ENCODE measurements around the gene SET.

SET gene

DNA sequence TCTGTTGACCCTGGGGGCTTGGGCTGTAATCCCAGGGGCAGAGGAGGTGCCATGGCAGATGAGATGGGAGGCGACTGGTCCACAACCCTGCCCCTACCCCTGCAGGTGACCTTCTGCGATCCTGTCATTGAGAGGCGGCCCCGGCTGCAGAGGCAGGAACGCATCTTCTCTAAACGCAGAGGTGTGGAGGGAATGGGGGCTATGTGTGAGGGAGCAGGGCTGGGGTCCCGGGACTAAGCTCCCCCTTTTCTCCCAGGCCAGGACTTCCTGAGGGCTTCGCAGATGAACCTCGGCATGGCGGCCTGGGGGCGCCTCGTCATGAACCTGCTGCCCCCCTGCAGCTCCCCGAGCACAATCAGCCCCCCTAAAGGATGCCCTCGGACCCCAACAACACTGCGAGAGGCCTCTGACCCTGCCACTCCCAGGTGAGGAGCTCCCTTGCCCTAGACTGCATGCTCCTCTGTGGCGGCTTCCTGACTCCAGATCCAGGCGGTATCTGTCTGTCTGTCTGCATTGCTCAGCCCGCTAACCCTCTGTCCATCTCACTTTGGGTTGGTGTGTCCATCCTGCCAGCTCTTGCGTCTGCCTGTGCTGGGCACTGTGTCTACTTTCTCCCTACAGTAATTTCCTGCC is 25.0 kb downstream of the SET start:
- no peak for DNase-seq

DNA sequence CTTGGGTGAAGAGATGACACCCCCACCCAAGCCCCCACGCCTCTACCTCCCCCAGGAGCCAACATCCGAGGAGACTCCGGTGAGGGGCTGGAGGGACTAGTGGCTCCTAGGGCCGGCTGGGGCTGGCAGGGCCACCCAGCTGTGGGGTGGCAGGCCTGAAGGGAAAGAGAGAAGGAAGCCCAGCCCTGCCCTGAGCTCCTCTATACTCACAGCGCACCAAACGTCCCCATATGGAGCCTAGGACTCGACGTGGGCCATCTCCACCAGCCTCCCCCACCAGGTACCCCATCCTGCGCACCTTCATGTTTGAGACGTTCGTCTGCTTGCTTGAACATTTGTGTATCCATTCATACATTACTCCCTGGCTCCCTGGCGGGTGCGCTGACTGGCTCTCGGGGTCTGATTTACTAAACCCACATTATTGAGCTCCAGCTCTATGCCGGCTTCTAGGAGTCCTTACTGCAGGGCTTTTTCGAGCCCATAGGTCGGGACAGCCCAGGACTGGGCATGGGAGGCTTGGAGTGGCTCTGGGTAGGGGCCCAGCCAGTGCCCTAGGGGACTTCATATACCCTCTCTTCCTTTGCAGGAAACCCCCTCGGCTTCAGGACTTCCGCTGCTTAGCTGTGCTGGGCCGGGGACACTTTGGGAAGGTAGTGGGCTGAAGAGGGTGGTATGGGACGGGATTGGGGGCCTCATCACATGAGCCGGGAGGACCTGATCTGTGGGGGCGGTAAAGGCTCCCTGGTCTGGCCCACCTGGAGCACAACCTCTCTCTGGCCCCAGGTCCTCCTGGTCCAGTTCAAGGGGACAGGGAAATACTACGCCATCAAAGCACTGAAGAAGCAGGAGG is 25.8 kb downstream of the SET start:
- DNase-seq, result no peak

DNA sequence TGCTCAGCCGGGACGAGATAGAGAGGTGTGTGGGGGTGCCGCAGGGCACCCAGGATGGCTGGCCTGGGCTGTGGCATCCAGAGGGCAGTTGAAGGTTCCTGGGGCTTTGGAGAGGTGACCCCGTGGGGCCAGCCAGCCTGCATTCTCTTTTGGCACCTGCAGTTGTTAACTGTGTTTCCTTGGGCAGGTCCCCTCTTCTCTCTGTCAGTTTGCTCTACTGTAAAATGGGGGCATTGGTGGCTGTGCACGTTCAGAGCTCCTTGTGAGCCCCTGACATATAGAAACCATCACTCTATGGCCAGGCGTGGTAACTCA is 26.4 kb downstream of the SET start:
- no peak for DNase-seq

DNA sequence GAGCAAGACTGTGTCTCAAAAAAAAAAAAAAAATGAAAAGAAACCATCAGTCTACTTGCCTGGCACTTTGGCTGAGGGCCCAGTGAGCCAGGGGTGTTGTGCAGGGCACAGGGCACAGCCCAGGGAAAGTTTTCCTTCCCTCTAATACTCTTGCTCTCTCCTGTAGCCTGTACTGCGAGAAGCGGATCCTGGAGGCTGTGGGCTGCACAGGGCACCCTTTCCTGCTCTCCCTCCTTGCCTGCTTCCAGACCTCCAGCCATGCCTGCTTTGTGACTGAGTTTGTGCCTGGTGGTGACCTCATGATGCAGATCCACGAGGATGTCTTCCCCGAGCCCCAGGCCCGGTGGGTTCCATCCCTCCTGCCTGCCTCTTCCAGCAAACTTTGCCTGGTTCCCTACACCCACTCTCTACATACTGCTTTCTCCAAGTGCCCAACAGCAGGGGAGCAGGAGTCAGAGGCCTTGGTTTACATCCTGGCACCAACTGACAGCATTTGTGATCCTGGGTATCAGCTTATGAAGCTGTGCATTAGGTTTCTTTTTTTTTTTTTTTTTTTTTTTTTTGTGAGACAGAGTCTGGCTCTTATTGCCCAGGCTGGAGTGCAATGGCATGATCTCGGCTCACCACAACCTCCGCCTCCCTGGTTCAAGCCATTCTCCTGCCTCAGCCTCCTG is 27.7 kb downstream of the SET start:
- no peak for DNase-seq

DNA sequence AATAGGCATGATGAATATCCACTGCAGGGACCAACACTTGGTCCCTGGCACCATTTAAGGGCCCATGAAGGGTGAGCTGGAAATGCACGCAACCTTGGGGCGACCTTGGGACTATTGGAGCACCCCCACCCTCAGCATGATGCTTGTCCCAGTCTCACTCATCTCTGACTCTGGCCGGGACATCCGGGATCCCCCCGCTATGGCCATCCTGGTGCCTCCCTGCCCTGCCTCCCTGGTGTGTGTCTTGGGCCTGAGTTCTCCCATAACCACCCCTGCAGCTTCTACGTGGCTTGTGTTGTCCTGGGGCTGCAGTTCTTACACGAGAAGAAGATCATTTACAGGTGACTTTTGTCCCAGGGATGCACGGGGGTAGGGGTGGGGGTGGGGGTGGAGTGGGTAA is 29.0 kb downstream of the SET start:
- no peak for DNase-seq

DNA sequence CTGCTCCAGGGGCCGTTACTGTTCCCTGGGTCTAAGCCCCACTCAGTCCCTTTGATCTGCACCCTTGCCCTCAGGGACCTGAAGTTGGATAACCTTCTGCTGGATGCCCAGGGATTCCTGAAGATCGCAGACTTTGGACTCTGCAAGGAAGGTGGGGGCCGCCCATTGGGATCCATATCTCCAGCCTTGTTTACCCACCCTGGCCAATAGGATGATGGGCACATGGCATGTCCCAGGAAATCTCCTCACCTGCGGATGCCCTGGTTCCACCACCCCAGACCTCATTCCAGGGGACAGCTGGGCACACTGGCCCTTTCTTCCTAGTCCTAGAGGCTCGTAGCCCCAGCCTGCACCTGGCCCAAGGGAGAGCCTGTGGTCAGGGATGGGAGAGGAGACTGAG is 29.5 kb downstream of the SET start:
- DNase-seq, result no peak

DNA sequence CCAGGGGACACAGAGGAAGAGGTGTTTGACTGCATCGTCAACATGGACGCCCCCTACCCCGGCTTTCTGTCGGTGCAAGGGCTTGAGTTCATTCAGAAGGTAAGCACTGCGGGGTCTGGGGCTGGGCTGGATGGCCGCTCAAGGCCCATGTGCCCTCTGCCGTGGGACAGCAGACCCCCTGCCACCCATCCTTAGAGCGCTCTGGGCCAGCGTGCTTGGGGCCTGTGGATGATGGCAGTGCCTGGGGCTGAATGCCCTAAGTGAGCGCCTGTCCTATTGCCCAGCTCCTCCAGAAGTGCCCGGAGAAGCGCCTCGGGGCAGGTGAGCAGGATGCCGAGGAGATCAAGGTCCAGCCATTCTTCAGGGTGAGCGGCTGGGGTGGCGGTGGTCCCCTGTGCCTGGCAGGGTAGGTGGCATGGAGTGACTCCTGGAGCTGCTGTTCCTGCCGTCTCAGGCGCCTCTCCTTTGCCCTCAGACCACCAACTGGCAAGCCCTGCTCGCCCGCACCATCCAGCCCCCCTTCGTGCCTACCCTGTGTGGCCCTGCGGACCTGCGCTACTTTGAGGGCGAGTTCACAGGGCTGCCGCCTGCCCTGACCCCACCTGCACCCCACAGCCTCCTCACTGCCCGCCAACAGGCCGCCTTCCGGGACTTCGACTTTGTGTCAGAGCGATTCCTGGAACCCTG is 31.0 kb downstream of the SET start:
- no peak for DNase-seq

DNA sequence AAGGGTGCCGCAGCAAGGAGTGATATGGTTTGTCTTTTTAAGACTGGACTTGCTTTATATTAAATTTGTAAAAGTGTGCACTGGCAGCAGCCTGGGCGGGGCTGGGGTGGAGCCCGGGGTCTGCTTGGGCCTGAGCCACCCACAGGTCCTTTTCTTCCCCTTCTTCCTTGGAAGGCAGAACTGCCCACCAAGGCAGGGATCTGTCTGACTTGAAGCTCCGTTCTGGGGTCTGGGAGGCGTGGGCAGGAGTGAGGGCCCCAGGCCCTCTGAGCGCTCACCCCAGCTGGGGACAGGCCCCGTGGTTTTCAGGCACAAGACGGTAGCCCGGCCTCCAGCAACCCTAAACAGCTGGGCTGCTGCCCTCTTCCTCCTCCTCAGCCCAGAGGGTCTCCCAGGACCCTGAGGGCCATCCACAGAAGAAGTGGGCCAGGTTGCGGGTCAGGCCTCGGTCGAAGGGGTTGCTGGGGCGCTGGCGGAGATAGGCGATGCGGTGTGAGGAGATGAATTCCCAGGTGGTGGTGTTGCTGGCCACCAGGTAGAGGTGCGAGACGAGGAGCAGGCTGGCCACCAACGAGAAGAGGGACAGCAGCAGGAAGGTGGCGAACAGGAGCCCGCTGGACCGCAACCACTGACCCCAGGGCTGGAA is 31.9 kb downstream of the SET start:
- no peak for DNase-seq

DNA sequence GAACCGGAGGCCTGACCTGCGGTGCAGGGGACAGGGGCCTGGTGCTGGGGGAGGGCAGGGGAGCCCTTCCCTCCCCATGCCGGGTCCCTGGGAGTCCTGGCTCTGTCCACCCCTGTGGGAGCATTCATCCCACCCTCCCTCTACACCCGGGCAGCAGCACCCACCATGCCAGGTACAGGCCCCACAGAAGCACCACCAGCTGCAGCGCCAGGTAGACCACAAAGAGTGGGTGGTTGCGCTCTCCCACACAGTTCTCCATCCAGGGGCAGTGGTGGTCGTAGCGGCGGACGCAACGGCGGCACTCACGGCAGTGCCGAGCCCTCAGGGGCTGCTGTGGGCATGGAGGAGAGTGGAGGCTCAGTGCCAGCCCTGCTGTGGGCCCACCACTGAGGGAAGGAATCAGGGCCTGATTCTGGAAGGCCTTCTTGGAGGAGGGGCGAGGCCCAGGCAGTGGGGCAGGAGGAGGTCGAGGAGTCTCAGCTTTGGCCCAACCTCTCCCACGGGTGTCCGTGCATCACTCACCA is 32.5 kb downstream of the SET start:
- DNase-seq, result no peak

DNA sequence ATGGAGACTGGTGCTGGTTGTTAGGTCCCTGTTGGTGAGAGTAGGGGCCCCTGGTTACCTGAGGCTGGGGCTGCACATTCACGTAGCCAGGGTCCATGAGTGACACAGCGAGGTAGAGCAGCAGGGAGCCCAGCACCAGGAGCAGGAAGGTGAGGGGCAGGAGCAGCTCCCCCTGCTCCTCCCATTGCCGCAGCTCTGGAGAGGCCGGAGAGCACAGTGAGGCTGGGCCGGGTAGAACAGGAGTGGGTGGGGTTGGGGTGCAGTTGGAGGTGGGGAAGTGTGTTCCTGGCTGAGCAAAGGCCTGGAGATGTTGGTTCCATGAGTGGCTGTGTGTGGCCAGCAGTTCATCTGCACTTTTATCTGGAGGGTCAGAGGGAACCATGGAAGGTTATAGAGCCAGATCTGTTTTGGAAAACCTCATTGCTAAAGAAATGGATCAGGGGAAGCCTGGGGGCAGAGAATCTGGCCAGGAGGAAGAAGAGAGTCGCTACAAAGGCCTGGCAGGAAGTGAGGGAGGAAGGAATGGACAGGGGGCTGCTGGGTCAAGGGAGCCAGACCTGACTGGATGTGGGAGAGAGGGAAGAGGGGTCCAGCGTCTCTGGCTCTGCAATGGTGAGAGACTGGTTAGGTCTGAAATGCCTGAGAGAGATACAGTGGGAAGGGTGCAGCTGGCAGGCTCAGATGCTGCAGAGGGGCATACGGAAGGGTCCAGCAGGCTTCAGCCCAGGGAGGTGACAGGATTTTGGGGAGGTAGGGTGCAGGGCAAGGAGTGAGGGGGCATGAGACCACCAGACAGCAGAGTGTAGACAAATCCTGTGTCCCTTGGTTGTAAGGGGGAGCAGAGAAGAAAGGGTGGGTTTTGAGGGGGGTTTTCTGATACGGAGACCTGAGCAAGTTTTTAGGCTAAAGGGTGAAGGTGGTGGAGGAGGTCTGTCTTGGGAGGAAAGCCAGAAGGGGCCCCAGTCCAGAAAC is 33.6 kb downstream of the SET start:
- DNase-seq, result no peak

DNA sequence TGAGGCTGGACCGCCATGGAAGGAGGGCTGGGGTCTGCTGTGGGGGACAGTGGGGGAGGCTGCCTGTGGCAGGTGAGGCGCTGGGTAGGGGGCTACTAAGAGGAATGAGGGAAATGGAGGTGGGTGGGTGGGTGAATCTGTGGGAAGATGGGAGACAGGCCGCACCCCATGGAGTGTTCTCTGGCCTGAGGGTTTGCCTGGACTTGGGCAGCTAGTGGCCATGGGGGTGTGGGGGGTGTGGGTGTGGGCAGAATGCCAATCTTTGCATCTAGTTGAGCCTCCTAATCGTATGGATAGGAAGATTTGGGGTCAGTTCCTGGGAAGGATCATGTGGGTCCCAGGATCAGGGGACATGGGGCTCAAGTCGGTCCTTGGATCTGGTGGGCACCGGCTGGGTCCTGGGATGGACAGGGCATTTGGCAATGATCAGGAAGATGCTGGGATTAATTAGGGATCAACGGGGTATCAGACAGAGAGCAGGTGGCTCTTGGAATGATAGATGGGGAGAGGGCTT is 34.4 kb downstream of the SET start:
- no peak for DNase-seq

DNA sequence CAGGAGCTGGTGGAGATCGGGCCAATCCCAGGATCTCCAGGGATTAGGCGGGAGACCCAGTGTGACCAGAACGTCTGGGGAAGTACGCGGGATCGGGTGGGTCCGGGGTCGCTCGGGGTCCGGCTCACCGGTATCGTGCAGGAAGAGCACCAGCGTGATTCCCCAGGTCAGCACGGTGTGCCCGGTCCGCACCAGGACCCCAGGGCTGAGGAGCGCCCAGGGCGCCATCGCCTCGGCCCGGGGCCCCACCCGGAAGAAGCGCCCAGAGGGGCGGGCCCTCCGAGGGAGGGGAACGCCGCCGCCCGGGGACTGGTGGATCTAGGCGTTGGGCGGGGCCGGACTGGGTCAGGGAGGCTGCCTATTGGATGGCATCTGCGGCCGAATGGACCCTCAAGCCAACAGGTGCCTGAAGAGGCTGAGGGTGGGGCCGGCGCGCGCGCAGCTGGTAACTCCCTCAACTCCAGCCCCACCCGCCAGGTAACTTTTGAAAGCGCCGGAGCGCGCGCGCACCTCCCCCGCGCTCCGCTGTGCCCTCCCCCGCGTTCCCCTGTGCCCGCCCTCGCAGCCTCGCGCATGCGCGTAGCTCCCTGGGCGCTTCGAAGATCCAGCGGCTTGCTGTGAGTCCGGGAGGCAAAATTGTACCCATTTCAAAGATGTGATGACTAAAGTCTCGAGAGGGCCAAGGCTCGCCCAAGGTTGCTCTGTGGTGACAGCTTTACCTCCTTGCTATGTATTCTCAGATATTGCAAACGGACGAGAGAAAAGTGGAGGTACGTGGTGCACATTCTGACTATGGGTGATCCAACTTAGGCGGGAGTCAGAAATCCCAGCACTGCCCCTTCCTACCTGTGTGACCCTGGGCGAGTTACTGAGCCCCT is 35.1 kb downstream of the SET start, which contains the start of gene ZDHHC12:
ZDHHC12 (minus strand) TSS at position 262 of the 878 bp plus-strand sequence; CDS start at position 228, 34 bp downstream.
- peak; percentile 99 for DNase-seq

DNA sequence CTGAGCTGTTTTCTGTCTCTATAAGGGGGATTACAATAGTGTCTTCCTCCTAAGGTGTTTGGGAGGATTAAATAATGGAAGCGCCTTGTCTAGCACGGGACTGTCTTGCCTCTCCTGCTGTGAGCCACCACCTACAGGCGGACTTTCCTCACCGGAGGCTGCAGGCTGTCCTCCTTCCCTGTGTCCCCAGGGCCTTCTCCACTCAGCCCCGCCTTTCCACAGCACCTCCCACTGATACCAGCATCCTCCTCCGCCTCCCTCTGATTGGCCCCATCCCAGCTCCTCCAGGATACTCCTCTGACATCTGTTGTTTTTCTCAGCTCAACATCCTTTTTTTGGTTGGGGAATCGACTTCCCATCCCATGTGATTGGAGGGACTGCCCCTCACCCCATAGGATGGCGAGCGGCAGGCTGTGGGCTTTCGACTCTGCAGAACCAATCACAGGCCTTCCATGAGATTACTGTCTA is 35.8 kb downstream of the SET start:
- peak; percentile 57 to 69 for DNase-seq

DNA sequence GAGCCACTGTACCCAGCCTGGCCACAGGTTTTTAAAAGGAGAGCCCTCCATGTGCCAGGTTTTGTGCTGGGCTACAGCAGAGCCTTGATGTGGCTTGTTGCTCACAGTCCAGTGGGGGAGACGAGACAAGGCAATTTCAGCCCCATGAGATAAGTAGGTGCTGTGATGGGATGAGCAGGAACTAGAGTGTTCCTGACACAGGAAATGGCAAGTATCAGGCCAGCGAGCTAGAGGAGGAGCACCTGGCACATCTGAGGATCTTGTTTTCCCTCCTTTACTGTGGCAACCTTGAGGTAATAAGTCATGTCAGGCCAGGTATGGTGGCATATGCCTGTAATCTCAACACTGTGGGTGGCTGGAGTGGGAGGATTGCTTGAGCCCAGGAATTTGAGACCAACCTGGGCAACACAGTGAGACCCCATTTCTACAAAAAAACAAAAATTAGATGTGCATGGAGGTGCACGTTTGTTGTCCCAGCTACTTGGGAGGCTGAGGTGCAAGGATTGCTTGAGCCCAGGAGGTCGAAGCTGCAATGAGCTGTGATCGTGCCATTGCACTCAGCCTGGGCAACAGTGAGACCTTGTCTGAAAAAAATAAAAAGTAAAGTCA is 38.7 kb downstream of the SET start:
- DNase-seq, result no peak

DNA sequence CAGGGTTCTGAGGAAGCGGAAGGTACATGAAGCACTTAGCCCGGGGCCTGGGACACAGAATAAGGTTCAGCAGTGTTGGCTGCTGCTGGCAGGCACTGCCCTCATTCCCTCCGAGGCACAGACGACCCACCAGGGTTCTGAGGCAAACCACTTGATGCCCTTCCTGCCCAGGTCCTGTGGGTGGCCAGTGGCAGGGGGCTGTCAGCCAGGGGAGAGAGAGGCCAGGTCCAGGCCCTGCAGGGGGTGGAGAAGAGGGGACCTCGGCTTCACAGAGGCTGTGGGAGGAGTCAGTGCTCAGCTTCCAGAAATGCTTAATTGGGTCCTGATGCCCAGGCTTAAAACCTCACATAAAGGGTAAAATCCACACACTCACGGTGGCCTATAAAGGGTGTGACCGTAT is 39.3 kb downstream of the SET start:
- no peak for DNase-seq

DNA sequence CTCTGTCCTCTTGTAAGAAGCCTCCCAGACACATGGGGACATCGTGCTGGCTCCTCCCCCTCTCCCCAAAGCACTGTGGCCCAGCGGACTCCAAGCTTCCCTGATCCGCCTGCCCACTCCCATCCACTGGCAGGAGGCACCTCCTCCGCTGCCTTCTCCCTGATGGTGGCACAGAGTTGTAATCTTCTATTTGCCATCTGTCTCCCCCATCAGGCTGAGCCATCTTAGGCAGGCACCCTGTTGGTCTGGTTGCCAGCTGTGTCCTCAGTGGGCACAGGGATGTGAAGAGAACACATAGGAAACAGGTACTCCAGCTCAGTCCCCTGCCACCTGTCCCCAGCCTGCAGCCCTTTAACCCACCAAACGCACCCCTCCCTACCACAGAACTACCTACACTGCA is 40.3 kb downstream of the SET start:
- DNase-seq, result no peak

DNA sequence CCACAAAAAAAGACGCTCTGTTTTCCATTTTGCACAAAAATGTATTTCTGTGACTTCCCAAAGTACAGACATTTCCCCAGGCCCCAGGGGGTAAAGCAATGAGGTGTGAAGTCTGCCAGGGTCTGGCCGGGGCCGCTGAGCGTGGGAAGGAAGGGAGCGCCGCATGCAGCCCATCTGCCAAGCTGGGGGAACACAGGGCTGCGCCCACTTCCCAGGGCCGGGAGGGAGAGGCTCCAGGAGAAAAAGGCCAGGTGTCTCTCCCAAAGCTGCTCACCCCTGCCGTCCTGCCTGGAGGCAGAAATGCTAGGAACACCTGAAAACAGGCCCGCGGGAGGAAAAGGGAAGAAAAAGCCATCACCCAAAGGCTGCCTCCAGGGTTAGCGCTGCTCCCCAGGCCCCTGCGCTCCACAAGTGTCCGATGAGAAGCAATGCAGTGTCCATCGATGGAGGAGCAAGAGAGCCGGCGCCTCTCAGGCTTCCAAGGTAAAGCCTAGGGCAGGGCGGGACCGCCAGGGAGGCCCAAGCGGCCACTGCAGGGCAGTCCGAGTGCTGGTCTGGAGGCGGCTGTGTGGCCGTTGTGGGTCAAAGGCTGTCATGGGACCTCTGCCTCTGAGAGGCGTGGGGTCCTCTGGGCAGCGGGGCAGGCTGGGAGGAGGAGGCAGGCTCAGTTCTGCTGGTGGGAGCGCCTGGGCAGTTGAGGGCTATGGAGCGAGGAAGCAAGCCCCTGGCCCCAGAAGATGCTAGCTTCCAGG is 40.9 kb downstream of the SET start:
- DNase-seq, result no peak

DNA sequence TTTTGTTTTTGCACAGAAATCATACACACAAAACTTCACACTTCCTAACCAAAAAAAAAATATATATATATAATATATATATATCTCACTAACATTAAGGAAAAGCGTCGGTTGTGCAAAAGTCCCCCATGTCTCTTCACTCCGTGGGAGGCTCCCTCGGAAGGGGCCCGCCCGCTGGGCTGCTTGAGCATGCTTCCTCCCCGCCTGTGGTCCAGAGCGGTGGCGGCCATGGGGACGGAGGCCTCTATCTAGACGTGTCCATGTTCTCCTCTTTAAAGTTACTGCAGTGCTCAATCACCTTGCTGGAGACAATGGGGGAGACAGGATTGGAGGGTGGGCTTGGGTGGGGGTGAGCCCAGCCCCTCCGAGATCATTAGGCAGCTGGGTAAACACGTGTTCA is 42.1 kb downstream of the SET start:
- DNase-seq, result no peak

DNA sequence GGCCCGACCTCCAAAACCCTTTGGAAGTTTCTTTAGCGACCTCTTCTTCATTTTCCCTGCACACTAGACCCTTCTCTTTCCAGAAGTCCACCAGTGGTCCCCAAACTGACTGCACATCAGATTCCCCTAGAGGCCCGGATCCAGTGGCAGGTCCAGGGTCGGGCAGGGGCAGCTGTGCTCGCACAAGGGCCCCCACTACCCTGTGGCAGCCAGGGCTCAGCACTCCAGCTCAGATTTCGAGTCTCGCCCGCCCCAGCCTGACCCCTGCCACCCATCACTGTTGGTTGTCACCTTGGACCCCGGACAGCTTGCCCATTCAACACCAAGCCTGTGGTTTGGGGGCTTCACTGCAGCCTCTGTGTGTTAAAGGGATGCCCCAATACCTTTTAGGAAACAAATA is 42.7 kb downstream of the SET start:
- DNase-seq, result no peak

Data from activated T-cell treated with anti-CD3 and anti-CD28 coated beads, Interleukin-2, amount 50 U/mL, for 48 hours (primary cell).